H1 (cell line): Measurements from ENCODE around the gene DSCAM. TPM values are rescaled to one million over a fixed set of nuclear protein-coding genes. Genes with fewer than 3 reads are reported as not detected.

Experiments
- BACH1 ChIP-seq: IDR thresholded peaks from 2 replicates; pipeline ENCODE4 v1.6.1; 2012; ENCODE audit warnings: low read length, improper control_type of control experiment
- CBX8 ChIP-seq: fragments of 300-800, 300-1000 bp; sonication (generic); IDR thresholded peaks from 2 replicates; pipeline ENCODE4 v1.7.1; 2016; ENCODE audit warnings: low read depth, low read length, borderline replicate concordance
- CHD2 ChIP-seq: IDR thresholded peaks from 2 replicates; pipeline ENCODE4 v1.6.1; 2012; ENCODE audit warnings: low read length, improper control_type of control experiment
- CHD7 ChIP-seq: fragments of 300-600 bp; sonication (generic); IDR thresholded peaks from 2 replicates; pipeline ENCODE4 v1.7.1; 2012; ENCODE audit warnings: low read length, moderate library complexity, mild to moderate bottlenecking, inconsistent platforms; ENCODE audit not compliant: insufficient replicate concordance
- RXRA ChIP-seq: IDR thresholded peaks from 2 replicates; pipeline ENCODE4 v1.6.1; 2011; ENCODE audit warnings: low read depth, mild to moderate bottlenecking, low read length, moderate library complexity; ENCODE audit not compliant: insufficient read depth
- SP4 ChIP-seq: IDR thresholded peaks from 2 replicates; pipeline ENCODE4 v1.6.1; 2012; ENCODE audit warnings: low read length, inconsistent platforms
- polyA plus RNA-seq, 7 experiments: library from polyadenylated mRNA; depleted of rRNA in 3 of 7; stranded (reverse) in 5 of 7; unstranded in 2 of 7; fragments of >200 nt in 5 of 7; fragments of 200-250 nt in 2 of 7; gene quantifications; 1 replicate in 5 of 7; 2 replicates in 1 of 7; 4 replicates in 1 of 7; pipeline versions ENCODE4 v1.2.1 to v1.2.3, GENCODE V29; 2011 to 2013; ENCODE audit warnings: missing spikeins in 2 of 7, mixed read lengths in 2 of 7
- total RNA-seq: library from RNA; stranded (reverse); fragmentation: NEBNext Ultra II Directional; extraction: Animal tissue kit (Norgen Biotek cat#: 25700); gene quantifications from 2 replicates; pipeline ENCODE4 v1.2.1, GENCODE V29; 2021

The DSCAM gene
- total and polyA plus RNA-seq, 2 of the 8 experiments (the other 6 are each of a cell fraction or from before 2014, with no cell fraction given), result 0.02 to 0.15 TPM

- no peak for TF ChIP-seq CHD7
- no peak for TF ChIP-seq BACH1
- no peak for TF ChIP-seq RXRA
- TF ChIP-seq CHD2, result no peak
- no peak for TF ChIP-seq SP4
- TF ChIP-seq CBX8, result no peak
- TF ChIP-seq, all 59 proteins: peak for 0
These were observed 695.3 kb downstream of the DSCAM start (continued) for GRCh38 chr21:40151611-40152010.
